HepG2 (cell line): ENCODE data around the gene MYBPC2. TPM values are rescaled to one million over a fixed set of nuclear protein-coding genes. Genes with fewer than 3 reads are reported as not detected.

ENCODE experiments used
- ATAC-seq: fragments of 200-7000 bp; cut with Tn5 transposase; 3 replicates; pipeline ENCODE4 v1.9.1; 2020; ENCODE audit warnings: mild to moderate bottlenecking, moderate library complexity
- BruUV-seq: library from RNA; stranded (reverse); fragments of 400-500 nt; replicated peaks from 2 replicates; lab custom pipeline; 2021; lab: Mats Ljungman, UMichigan
- CTCF ChIA-PET: fragments of 300-600 bp; formaldehyde crosslinking; extraction: SDS; loops from one replicate; lab custom pipeline; 2021; ENCODE audit warnings: low total read pairs, inconsistent platforms, low intra/inter-chr PET ratio; lab: Yijun Ruan, JAX
- POLR2A ChIA-PET: fragments of 350-600 bp; sonication (Branson Sonifier 250); formaldehyde crosslinking; loops from one replicate; lab custom pipeline; 2020; ENCODE audit warnings: antibody characterized with exemption, inconsistent platforms; lab: Yijun Ruan, JAX
- DNase-seq: peaks from one replicate; pipeline ENCODE4 v3.0.0-alpha.2; 2015; ENCODE audit warnings: low spot score
- FAIRE-seq: peaks from 3 replicates; lab custom pipeline; 2011; peaks lifted over from hg19 to GRCh38; lab: Jason Lieb, UNC
- H2AFZ ChIP-seq: one replicate; pipeline ENCODE4 v1.6.1; 2011; ENCODE audit warnings: low read length, inconsistent platforms
- H3K27ac ChIP-seq: fragments of 300-600 bp; 3 replicates; pipeline ENCODE4 v1.8.0; 2011; ENCODE audit warnings: mixed run types, mild to moderate bottlenecking, mixed read lengths, low read length, inconsistent platforms; ENCODE audit not compliant: insufficient read depth; ENCODE audit errors: extremely low read length
- H3K27me3 ChIP-seq, 2 experiments: fragments of 200-600 bp in 1 of 2; 2 replicates in 1 of 2; 3 replicates in 1 of 2; pipeline versions ENCODE4 v1.6.0 to v1.8.0; 2011; ENCODE audit warnings: low read length in 2 of 2, mild to moderate bottlenecking in 2 of 2, moderate library complexity in 2 of 2, inconsistent platforms in 1 of 2; ENCODE audit not compliant: insufficient read depth in 2 of 2, control insufficient read depth in 1 of 2
- H3K36me3 ChIP-seq, 2 experiments: fragments of 200-600 bp in 1 of 2; replicated peaks in 1 of 2; 2 replicates in 1 of 2; 3 replicates in 1 of 2; pipeline versions ENCODE4 v1.5.1 to v1.8.0; 2011; ENCODE audit warnings: low read length in 2 of 2, inconsistent platforms in 1 of 2; ENCODE audit not compliant: insufficient read depth in 2 of 2, control insufficient read depth in 1 of 2
- H3K4me1 ChIP-seq: 2 replicates; pipeline ENCODE4 v1.5.1; 2012; ENCODE audit warnings: low read length, inconsistent platforms; ENCODE audit not compliant: insufficient read depth
- H3K4me2 ChIP-seq: 2 replicates; pipeline ENCODE4 v1.6.0; 2011; ENCODE audit warnings: low read depth, low read length, inconsistent platforms
- H3K4me3 ChIP-seq, 3 experiments: fragments of 200-600 bp in 1 of 3; sonication (generic), shearing (Covaris generic) in 1 of 3; replicated peaks in 1 of 3; 2 replicates each; pipeline ENCODE4 v1.5.1; 2011 to 2016; ENCODE audit warnings: low read length in 3 of 3, inconsistent platforms in 2 of 3, low read depth in 2 of 3, mild to moderate bottlenecking in 2 of 3, control low read depth in 1 of 3, mixed read lengths in 1 of 3; ENCODE audit not compliant: insufficient read depth in 1 of 3
- H3K79me2 ChIP-seq: one replicate; pipeline ENCODE4 v1.6.1; 2011; ENCODE audit warnings: low read length, inconsistent platforms; ENCODE audit not compliant: insufficient read depth
- H3K9ac ChIP-seq: 2 replicates; pipeline ENCODE4 v1.6.0; 2011; ENCODE audit warnings: mild to moderate bottlenecking, low read depth, low read length, inconsistent platforms; ENCODE audit not compliant: insufficient read depth
- H3K9me3 ChIP-seq: 2 replicates; pipeline ENCODE4 v1.5.1; 2012; ENCODE audit warnings: mild to moderate bottlenecking, low read length
- H4K20me1 ChIP-seq: 2 replicates; pipeline ENCODE4 v1.6.0; 2011; ENCODE audit warnings: inconsistent platforms, mild to moderate bottlenecking, low read length, moderate library complexity; ENCODE audit not compliant: insufficient read depth
- ASH2L ChIP-seq: fragments of 300-600, 200-600 bp; sonication (generic); IDR thresholded peaks from 2 replicates; pipeline ENCODE4 v1.7.0; 2017; ENCODE audit warnings: low read depth, mild to moderate bottlenecking, moderate library complexity, mixed read lengths, low read length; ENCODE audit not compliant: insufficient read length
- CCAR2 ChIP-seq: fragments of 200-400 bp; formaldehyde crosslinking; optimal IDR thresholded peaks from 2 replicates; pipeline ENCODE3; 2018; ENCODE audit warnings: low read depth, mild to moderate bottlenecking, low read length, moderate library complexity
- ETV6 ChIP-seq: sonication (generic); formaldehyde crosslinking; conservative IDR thresholded peaks from 2 replicates; pipeline ENCODE4 v1.4.0; 2020; ENCODE audit warnings: missing genetic modification reagents
- GABPA ChIP-seq, 2 experiments: IDR thresholded peaks; 2 replicates each; pipeline ENCODE4 v1.6.1; 2011 to 2016; ENCODE audit warnings: low read depth in 2 of 2, low read length in 1 of 2, missing biosample characterization in 1 of 2, missing genetic modification characterization in 1 of 2
- HNF4G ChIP-seq, 2 experiments: sonication (generic) in 1 of 2; formaldehyde crosslinking in 1 of 2; IDR thresholded peaks; 2 replicates each; pipeline versions ENCODE4 v1.4.0 to v1.6.1; 2011 to 2020; ENCODE audit warnings: borderline replicate concordance in 2 of 2, low read depth in 2 of 2, mild to moderate bottlenecking in 2 of 2, low read length in 1 of 2, missing genetic modification reagents in 1 of 2, moderate library complexity in 1 of 2
- IRX3 ChIP-seq: sonication (generic); formaldehyde crosslinking; IDR thresholded peaks from 2 replicates; pipeline ENCODE4 v1.8.1; 2023; ENCODE audit warnings: mild to moderate bottlenecking, low read depth, missing genetic modification reagents, borderline replicate concordance
- KMT2B ChIP-seq: IDR thresholded peaks from 2 replicates; pipeline ENCODE4 v1.6.1; 2016; ENCODE audit warnings: missing genetic modification reagents, missing compliant biosample characterization
- MLX ChIP-seq: IDR thresholded peaks from 2 replicates; pipeline ENCODE4 v1.6.1; 2016
- NKX3-1 ChIP-seq: sonication (generic); formaldehyde crosslinking; IDR thresholded peaks from 2 replicates; pipeline ENCODE4 v1.5.0; 2020; ENCODE audit warnings: missing genetic modification reagents
- PHF20 ChIP-seq: sonication (generic); formaldehyde crosslinking; IDR thresholded peaks from 2 replicates; pipeline ENCODE4 v1.5.0; 2020; ENCODE audit warnings: mild to moderate bottlenecking, missing genetic modification reagents
- ZBTB14 ChIP-seq: sonication (generic); formaldehyde crosslinking; IDR thresholded peaks from 2 replicates; pipeline ENCODE4 v1.4.0; 2020; ENCODE audit warnings: missing genetic modification reagents
- ZBTB38 ChIP-seq: sonication (generic); formaldehyde crosslinking; IDR thresholded peaks from 2 replicates; pipeline ENCODE4 v1.5.1; 2020; ENCODE audit warnings: mild to moderate bottlenecking, missing genetic modification reagents
- ZFP91 ChIP-seq: sonication (generic); formaldehyde crosslinking; IDR thresholded peaks from 2 replicates; pipeline ENCODE4 v1.9.0; 2022; ENCODE audit warnings: missing genetic modification reagents, mild to moderate bottlenecking, borderline replicate concordance
- ZNF235 ChIP-seq: sonication (generic); formaldehyde crosslinking; IDR thresholded peaks from 2 replicates; pipeline ENCODE4 v1.8.1; 2023; ENCODE audit warnings: mild to moderate bottlenecking, missing genetic modification reagents, borderline replicate concordance
- ZNF275 ChIP-seq: sonication (generic); formaldehyde crosslinking; IDR thresholded peaks from 2 replicates; pipeline ENCODE4 v1.8.0; 2022; ENCODE audit warnings: missing genetic modification reagents, mild to moderate bottlenecking, inconsistent platforms, borderline replicate concordance
- ZNF460 ChIP-seq: sonication (generic); formaldehyde crosslinking; IDR thresholded peaks from 2 replicates; pipeline ENCODE4 v1.5.1; 2020; ENCODE audit warnings: missing genetic modification reagents, mild to moderate bottlenecking, borderline replicate concordance
- ZNF567 ChIP-seq: sonication (generic); formaldehyde crosslinking; IDR thresholded peaks from 2 replicates; pipeline ENCODE4 v1.8.1; 2023; ENCODE audit warnings: mild to moderate bottlenecking, missing genetic modification reagents, borderline replicate concordance
- ZNF878 ChIP-seq: sonication (generic); formaldehyde crosslinking; IDR thresholded peaks from 2 replicates; pipeline ENCODE4 v1.8.1; 2023; ENCODE audit warnings: mild to moderate bottlenecking, missing genetic modification reagents, moderate library complexity
- WGBS: methylation state at CpG from one replicate; pipeline ENCODE4 v1.1.6; 2017; ENCODE audit warnings: low lambda C conversion rate; 5-methylcytosine and 5-hydroxymethylcytosine counted together
- in situ Hi-C: cut with HindIII; loops from 2 replicates; pipeline ENCODE4 v1.10.0; 2017; ENCODE audit warnings: low pct_unique_long_range_greater_than_20kb; ENCODE audit not compliant: extremely low pct_ligation_motif_present
- intact Hi-C: fragments of 100-400 bp; cut with micrococcal nuclease; formaldehyde crosslinking; loops from one replicate; pipeline ENCODE4 v1.10.0; 2022; ENCODE audit not compliant: unreplicated experiment
- polyA plus RNA-seq, 8 experiments: library from polyadenylated mRNA; depleted of rRNA in 3 of 8; stranded (reverse) in 7 of 8; unstranded in 1 of 8; fragments of >200 nt; fragmentation: Illumina TruSeq in 4 of 8; extraction: Trizol in 4 of 8; gene quantifications; 2 replicates each; pipeline versions ENCODE4 v1.2.1 to v1.2.3, GENCODE V29; 2011 to 2016; ENCODE audit warnings: low read depth in 4 of 8, missing spikeins in 1 of 8, mixed read lengths in 1 of 8; ENCODE audit not compliant: insufficient read depth in 1 of 8
- total RNA-seq, 5 experiments: library from RNA; depleted of rRNA; stranded (reverse); fragments of >200 nt; fragmentation: Illumina TruSeq; extraction: Trizol; gene quantifications; 2 replicates each; pipeline ENCODE4 v1.2.3, GENCODE V29; 2016; ENCODE audit warnings: low read depth in 1 of 5
- TF ChIP-seq, protein P1 (sequence below): IDR thresholded peaks from 2 replicates; pipeline ENCODE4 v1.6.1; 2016; ENCODE audit warnings: low read depth

Gene MYBPC2
- total and polyA plus RNA-seq, 2 of the 13 experiments (the other 11 are each of a cell fraction or from before 2014, with no cell fraction given), result not detected

DNA sequence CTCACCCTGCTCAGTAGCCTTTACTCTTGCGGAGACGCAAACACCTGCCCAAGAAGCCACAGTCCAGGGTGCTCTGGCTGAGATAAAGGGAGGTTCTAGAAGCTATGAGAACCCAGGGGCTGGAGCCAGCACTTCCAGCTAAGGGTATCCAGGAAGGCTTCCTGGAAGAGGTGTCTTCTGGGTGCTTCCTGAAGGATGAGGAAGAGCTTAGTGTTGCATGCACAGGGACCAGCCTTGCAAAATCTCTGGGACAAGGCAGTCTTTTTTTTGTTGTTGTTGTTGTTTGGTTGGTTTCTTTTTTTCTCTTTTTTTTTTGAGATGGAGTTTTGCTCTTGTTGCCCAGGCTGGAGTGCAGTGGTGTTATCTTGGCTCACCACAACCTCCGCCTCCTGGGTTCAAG is 20.6 kb downstream of the MYBPC2 start:
- Histone ChIP-seq H4K20me1 (no peaks in the 10 kb centered on the region), H3K4me3 (no peak overlapping the region), H2AFZ (no peak overlapping the region), H3K9ac (no peak overlapping the region), H3K4me2 (no peak overlapping the region), H3K79me2 (no peaks in the 10 kb centered on the region), H3K36me3 (no peaks in the 10 kb centered on the region), H3K4me1 (no peaks in the 10 kb centered on the region), H3K27ac (no peak overlapping the region), H3K27me3 (peaks cover 1 to 18% of the 10 kb centered on the region in 2 experiments; a peak in 3 of 5 replicates), H3K9me3 (no peaks in the 10 kb centered on the region)
- no TSS peak for BruUV-seq
- ChIA-PET POLR2A (no interaction called here), CTCF (no interaction called here)
- TF ChIP-seq ZNF275 (CRISPR knock-in tag) (no peak), CCAR2 (no peak), ZNF878 (no peak), MLX (CRISPR knock-in tag) (no peak), ZFP91 (CRISPR knock-in tag) (no peak), ASH2L (no peak), IRX3 (no peak), HNF4G (IDR thresholded peaks at IDR 0.05; ENCODE audit: borderline replicate concordance, low read depth, low read length) (no peak), HNF4G (CRISPR knock-in tag; IDR thresholded peaks at IDR 0.05; ENCODE audit: borderline replicate concordance, low read depth) (no peak), ZNF567 (CRISPR knock-in tag) (no peak), ZNF460 (no peak), KMT2B (no peak), NKX3-1 (CRISPR knock-in tag) (no peak), ETV6 (CRISPR knock-in tag) (no peak), ZBTB38 (CRISPR knock-in tag) (no peak), GABPA (IDR thresholded peaks at IDR 0.05; ENCODE audit: low read depth, low read length) (no peak), GABPA (CRISPR knock-in tag; IDR thresholded peaks at IDR 0.05; ENCODE audit: low read depth) (no peak), ZNF235 (CRISPR knock-in tag) (no peak), PHF20 (CRISPR knock-in tag) (no peak), ZBTB14 (CRISPR knock-in tag) (no peak)
- TF ChIP-seq, protein P1, sequence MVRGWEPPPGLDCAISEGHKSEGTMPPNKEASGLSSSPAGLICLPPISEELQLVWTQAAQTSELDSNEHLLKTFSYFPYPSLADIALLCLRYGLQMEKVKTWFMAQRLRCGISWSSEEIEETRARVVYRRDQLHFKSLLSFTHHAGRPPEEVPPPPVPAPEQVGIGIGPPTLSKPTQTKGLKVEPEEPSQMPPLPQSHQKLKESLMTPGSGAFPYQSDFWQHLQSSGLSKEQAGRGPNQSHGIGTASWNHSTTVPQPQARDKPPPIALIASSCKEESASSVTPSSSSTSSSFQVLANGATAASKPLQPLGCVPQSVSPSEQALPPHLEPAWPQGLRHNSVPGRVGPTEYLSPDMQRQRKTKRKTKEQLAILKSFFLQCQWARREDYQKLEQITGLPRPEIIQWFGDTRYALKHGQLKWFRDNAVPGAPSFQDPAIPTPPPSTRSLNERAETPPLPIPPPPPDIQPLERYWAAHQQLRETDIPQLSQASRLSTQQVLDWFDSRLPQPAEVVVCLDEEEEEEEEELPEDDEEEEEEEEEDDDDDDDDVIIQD, result no peak
- ATAC-seq, result no peak
- 84% methylated on average over 3 of the region's 3 CpGs for WGBS
- no peak for FAIRE-seq
- intact Hi-C loops (no loop called here), in situ Hi-C loops (no loop called here)
- no peak for DNase-seq
